ENCODE measurements around the gene B4GALT2.

- TF ChIP-seq CTCF (IDR thresholded peaks at IDR 0.05), result no peak
- no peak for TF ChIP-seq POLR2A (IDR thresholded peaks at IDR 0.05)
Observed at GRCh38 chr1:43949678-43950077, 29.3 kb upstream of the B4GALT2 start.
